Stimulated activated CD4-positive, alpha-beta T cell treated with anti-CD3 and anti-CD28 coated beads, Interleukin-15, amount 100 ng/mL, for 24 hours (primary cell): ENCODE results near the gene NME7.
"Not testable (repeated sequence)": the region's sequence is repeated elsewhere in the genome, so short reads cannot be mapped to it uniquely, and the experiment has no call there.

Source experiments
- DNase-seq: peaks from one replicate; pipeline ENCODE4 v3.0.0-alpha.2; 2020

The NME7 gene

DNA sequence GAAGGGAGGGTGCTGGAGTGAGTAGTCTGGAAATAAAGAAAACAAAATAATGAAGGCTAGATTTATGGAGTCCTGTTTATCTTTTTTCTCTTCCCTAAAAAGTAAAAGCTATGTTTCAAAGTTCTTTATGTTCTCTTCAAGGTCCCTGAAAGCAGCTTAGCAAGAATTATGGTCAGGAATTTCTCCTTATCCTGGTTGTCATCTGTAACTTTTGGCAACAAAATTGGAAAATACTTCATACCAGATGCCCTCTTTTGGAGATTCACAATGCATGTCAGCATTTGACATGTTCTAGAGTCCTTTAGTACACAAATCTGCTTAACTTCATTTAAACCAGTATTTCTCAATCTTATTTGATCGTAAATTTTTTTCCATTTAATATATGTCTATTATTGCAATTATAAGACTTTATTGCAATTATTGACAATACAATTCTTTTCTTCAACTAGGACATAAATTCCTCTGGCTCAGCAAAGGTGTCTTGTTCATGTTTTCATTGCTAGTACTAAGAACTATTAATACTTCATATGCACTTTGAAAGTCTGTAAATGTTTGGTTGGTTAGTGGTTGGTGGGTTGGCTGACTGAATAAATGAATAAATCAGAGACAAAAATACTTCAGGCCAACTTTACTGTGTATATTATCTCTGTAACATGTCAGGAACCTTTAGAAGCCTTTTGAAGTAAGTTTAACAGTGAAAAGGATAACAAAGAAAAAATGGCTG, 159.6 kb downstream of the NME7 start:
- DNase-seq: no peak

DNA sequence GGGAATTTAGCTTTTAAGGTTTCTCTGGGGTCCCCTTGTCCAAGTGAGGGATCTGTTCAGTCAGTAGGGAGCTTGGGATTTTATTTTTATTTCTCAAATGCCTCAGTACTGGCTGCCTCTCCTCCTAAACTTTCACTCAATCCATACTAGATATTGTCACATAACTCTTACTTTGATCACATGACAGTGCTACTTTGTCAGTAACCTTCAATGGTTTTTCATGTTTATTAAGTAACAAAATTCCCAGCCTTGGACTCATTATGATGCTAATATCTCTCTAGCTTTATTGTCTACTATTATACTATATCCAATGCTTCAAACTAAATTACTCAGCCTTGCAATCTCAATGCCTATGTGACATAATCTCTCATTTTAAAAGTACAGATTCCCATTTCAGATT, 163.4 kb downstream of the NME7 start:
- no peak for DNase-seq

GRCh38 chr1:169202791-169203665, 164.6 kb downstream of the NME7 start:
- DNase-seq: no peak

GRCh38 chr1:169201084-169201619, 166.4 kb downstream of the NME7 start:
- DNase-seq: no peak

GRCh38 chr1:169200319-169200718, 167.3 kb downstream of the NME7 start:
- no peak for DNase-seq

GRCh38 chr1:169196581-169196980, 171.0 kb downstream of the NME7 start:
- no peak for DNase-seq

DNA sequence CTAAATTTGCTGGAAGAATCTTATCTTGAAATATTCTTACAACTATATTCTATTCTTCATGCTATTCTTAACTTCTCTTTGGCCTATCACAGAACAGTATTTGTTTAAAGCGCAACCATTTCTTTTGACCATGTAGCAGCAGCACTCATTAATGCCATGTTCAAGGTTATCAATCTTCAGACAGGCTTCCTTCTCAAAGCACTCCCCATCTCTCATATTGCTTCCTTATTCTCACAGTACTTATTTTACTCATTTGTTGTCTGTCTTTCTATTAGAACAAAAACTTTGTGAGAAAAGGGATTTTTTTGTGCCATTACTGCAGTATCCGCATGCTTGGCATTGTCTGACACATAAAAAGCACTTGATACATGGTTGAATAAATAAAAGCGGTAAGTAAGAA, 171.4 kb downstream of the NME7 start:
- no peak for DNase-seq

DNA sequence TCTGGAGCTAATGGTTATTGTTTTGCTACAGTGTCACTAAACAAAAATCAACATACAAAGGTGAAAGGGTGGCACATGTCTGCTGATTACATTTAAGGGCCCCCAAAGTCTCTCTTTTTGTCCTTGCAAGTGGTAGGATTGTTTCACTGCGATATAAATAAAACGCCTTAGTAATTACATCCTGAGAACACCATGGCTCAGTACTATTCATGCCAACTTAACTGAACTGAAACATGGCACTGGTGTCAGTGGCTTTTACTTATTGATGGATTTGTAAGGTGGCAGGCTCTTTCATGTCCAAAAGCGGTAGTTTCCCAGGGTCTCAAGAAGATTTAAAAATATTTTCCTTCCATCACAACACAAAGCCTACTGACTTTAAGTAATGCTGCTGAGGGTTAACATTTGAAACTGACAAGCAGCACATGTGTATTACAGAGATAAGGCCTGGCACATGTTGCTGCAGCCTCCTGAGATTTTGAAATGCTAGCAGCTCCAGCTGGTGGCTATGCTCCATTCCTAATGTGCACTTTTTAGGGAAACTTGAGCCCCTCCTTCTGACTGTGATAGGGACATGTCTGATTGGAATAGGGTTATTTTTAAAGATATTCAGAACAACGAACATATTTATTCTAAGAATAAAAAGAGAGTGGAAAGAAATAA, 174.3 kb downstream of the NME7 start:
- DNase-seq: no peak

DNA sequence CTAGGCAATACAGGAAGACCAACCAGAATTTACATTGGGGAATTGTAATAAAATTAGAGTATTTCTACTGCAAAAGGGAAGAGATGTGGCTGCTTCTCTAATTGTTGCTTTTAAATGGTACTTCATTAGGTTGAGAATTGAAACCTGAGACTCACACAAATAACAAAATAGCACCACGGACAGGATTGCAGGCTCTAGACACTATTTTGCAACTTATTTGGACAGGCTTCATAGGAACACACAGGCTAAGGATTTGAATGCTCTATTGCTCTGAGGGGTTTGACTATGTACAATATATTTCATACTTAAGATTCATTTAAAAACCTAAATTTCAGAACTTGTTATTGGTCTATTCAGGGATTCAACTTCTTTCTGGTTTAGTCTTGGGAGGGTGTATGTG, 181.5 kb downstream of the NME7 start:
- no peak for DNase-seq

DNA sequence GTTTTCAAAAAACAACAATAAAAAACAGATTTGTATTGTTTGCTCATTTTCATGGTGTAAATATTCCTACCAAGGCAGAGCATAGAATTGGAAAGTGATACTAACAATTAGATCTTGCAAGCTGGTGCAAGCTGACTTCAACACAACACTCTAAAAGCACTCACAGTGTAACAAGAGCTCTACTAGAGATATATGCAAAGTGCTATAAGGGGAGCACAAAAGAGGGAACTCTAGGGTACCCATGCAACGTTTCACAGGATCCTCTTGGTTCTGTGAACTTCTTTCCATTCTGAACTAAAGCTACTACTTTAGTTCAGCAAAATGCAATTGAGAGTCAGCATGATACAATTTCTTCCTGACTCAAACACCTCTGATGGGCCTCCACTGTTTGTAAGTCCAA, 182.8 kb downstream of the NME7 start:
- no peak for DNase-seq

GRCh38 chr1:169180174-169180573, 187.4 kb downstream of the NME7 start:
- DNase-seq: no peak

GRCh38 chr1:169179431-169179830, 188.2 kb downstream of the NME7 start:
- DNase-seq: not testable (repeated sequence)

DNA sequence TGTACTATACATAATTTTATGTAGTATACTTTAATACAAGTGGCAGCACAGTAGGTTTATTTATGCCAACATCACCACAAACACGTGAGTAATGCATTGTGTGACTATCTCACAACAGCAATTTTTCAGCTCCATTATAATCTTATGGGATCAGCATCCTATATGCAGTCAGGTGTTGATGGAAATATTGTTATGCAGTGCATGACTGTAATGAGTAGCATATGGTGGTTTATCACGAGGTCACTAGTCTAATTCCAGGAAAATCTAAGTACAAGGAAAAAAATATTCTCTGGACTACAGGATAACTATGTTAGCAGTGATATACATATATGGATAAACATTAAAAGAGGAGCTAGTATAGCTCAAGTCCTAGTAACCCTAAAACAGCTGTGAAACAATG, 192.1 kb downstream of the NME7 start:
- no peak for DNase-seq

DNA sequence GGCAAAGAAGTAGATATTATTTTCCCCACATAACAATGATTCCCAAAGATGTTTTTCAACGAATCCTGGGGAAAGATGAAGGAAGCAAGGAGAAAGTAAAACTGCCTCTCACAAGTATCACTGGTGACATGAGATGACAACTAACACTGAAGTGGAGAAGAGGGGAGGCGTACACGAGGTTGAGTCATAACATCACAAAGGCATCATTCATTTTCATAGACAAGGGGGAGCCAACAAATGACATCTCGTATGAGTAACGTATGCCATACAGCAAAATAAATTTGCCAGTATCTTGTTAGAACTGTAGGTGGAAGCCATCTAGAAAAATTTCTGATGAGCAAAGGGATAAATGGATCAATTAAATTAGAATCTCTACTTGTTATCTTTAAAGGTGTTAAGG, 204.5 kb downstream of the NME7 start:
- DNase-seq: peak; percentile 21

- DNase-seq: no peak
These were observed 206.0 kb downstream of the NME7 start for GRCh38 chr1:169161496-169162194.

- no peak for DNase-seq
These were observed 206.6 kb downstream of the NME7 start for GRCh38 chr1:169160845-169161495.

- no peak for DNase-seq
These were observed 211.0 kb downstream of the NME7 start for GRCh38 chr1:169156580-169156979.

- no peak for DNase-seq
These were observed 211.9 kb downstream of the NME7 start for GRCh38 chr1:169155675-169156074.

- DNase-seq: no peak
These were observed 216.2 kb downstream of the NME7 start for GRCh38 chr1:169151338-169151837.

DNA sequence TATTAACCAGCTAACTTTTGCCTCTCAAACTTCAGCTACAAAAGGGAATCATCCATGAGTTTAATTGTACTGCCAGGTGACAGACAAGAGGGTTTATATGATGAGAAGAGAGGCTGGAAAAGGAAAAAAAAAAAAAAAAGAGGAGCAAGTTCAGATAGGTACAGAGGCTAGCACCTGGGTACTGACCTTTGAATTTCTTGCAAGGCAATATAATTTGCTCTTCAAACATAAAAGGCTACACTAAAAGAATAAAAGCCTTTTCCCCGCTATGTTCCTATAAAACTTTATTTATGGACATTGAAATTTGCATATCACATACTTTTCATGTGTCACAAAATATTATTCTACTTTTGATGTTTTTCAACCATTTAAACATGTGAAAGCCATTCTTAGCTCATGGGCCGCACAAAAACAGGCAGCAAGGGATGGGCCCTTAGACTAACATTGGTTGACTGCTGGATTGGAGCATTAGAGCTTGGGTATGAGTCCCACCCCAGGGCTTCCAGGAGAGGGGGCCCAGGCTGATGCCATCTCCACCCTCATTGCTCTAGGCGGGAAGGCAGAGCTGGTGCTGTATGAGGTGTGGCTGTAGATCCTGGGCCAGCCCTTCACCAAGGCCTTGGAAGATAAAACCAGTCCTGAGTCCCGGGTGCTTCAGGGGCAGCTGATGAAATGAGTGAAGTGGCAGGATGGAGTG, 216.8 kb downstream of the NME7 start:
- DNase-seq: no peak

- DNase-seq: no peak
These were observed 217.9 kb downstream of the NME7 start for GRCh38 chr1:169149555-169150286.
